IMR-90 (cell line): Measurements from ENCODE around the gene IL1F10. TPM values are rescaled to one million over a fixed set of nuclear protein-coding genes. Genes with fewer than 3 reads are reported as not detected.

Source experiments
- ATAC-seq: fragments of 200-7000 bp; cut with Tn5 transposase; 2 replicates; pipeline ENCODE4 v1.9.1; 2020; ENCODE audit warnings: low read depth, mild to moderate bottlenecking, moderate library complexity
- Bru-seq: library from RNA; stranded (reverse); fragments of 400-500 nt; gene quantifications from one replicate; lab custom pipeline; 2021; lab: Mats Ljungman, UMichigan
- BruChase-seq, 2 experiments: library from RNA; stranded (reverse); fragments of 400-500 nt; gene quantifications; one replicate each; lab custom pipeline; 2021; lab: Mats Ljungman, UMichigan
- BruUV-seq: library from RNA; stranded (reverse); fragments of 400-500 nt; replicated peaks from 2 replicates; lab custom pipeline; 2021; lab: Mats Ljungman, UMichigan
- CTCF ChIA-PET: fragments of 300-600 bp; formaldehyde crosslinking; extraction: SDS; loops from one replicate; lab custom pipeline; 2021; ENCODE audit warnings: antibody characterized with exemption; lab: Yijun Ruan, JAX
- POLR2A ChIA-PET: fragments of 300-600 bp; sonication (Branson Sonifier 250); formaldehyde crosslinking; loops from one replicate; lab custom pipeline; 2022; ENCODE audit warnings: antibody characterized with exemption; ENCODE audit not compliant: unreplicated experiment; lab: Charles Lee
- DNase-seq: peaks from one replicate; pipeline ENCODE4 v3.0.0; 2013
- H2AFZ ChIP-seq: replicated peaks from 2 replicates; pipeline ENCODE3; 2013; ENCODE audit warnings: low read length, mild to moderate bottlenecking; ENCODE audit not compliant: poor library complexity
- H2AK5ac ChIP-seq: 2 replicates; pipeline ENCODE4 v1.6.1; 2013; ENCODE audit warnings: low read depth, low read length, inconsistent platforms
- H2AK9ac ChIP-seq: replicated peaks from 2 replicates; pipeline ENCODE3; 2013; ENCODE audit warnings: mild to moderate bottlenecking, low read depth, low read length, moderate library complexity; ENCODE audit not compliant: poor library complexity
- H2BK120ac ChIP-seq: 2 replicates; pipeline ENCODE4 v1.6.1; 2013; ENCODE audit warnings: low read depth, low read length, inconsistent platforms
- H2BK15ac ChIP-seq: 3 replicates; pipeline ENCODE4 v1.6.1; 2013; ENCODE audit warnings: low read depth, low read length, inconsistent platforms
- H2BK20ac ChIP-seq: 2 replicates; pipeline ENCODE4 v1.6.1; 2013; ENCODE audit warnings: low read depth, mild to moderate bottlenecking, inconsistent platforms, low read length, moderate library complexity
- H2BK5ac ChIP-seq: 2 replicates; pipeline ENCODE4 v1.6.1; 2013; ENCODE audit warnings: mild to moderate bottlenecking, low read depth, low read length, inconsistent platforms; ENCODE audit not compliant: poor library complexity, severe bottlenecking
- H3K14ac ChIP-seq: replicated peaks from 2 replicates; pipeline ENCODE4 v1.6.1; 2013; ENCODE audit warnings: low read depth, low read length, inconsistent platforms
- H3K18ac ChIP-seq: 2 replicates; pipeline ENCODE4 v1.6.1; 2013; ENCODE audit warnings: low read depth, low read length, control low read depth
- H3K23ac ChIP-seq: 2 replicates; pipeline ENCODE4 v1.6.1; 2013; ENCODE audit warnings: low read depth, low read length, inconsistent platforms
- H3K27ac ChIP-seq: 2 replicates; pipeline ENCODE4 v1.5.1; 2013; ENCODE audit warnings: mild to moderate bottlenecking, control low read depth, low read length; ENCODE audit not compliant: insufficient read depth
- H3K27me3 ChIP-seq: 2 replicates; pipeline ENCODE4 v1.6.1; 2013; ENCODE audit warnings: low read length; ENCODE audit not compliant: control insufficient read depth, insufficient read depth
- H3K36me3 ChIP-seq: 2 replicates; pipeline ENCODE4 v1.6.1; 2013; ENCODE audit warnings: low read length, mixed read lengths; ENCODE audit not compliant: control insufficient read depth, insufficient read depth
- H3K4ac ChIP-seq: 2 replicates; pipeline ENCODE4 v1.6.1; 2013; ENCODE audit warnings: low read depth, low read length, inconsistent platforms
- H3K4me1 ChIP-seq: 2 replicates; pipeline ENCODE4 v1.6.1; 2013; ENCODE audit warnings: low read length, mixed read lengths; ENCODE audit not compliant: control insufficient read depth, insufficient read depth
- H3K4me2 ChIP-seq: 2 replicates; pipeline ENCODE4 v1.6.1; 2013; ENCODE audit warnings: low read depth, mild to moderate bottlenecking, control low read depth, low read length, moderate library complexity
- H3K4me3 ChIP-seq: 2 replicates; pipeline ENCODE4 v1.5.1; 2013; ENCODE audit warnings: low read depth, mild to moderate bottlenecking, control low read depth, low read length, moderate library complexity; ENCODE audit not compliant: insufficient read depth
- H3K56ac ChIP-seq: 2 replicates; pipeline ENCODE4 v1.6.1; 2013; ENCODE audit warnings: low read length, inconsistent platforms; ENCODE audit not compliant: insufficient read depth; ENCODE audit errors: extremely low read depth
- H3K79me1 ChIP-seq, 2 experiments: 2 replicates each; pipeline ENCODE4 v1.6.1; 2013; ENCODE audit warnings: low read length in 2 of 2, inconsistent platforms in 1 of 2, low read depth in 1 of 2
- H3K9ac ChIP-seq: 2 replicates; pipeline ENCODE4 v1.6.1; 2013; ENCODE audit warnings: low read depth, low read length, control low read depth
- H3K9me1 ChIP-seq: 2 replicates; pipeline ENCODE4 v1.6.1; 2013; ENCODE audit warnings: low read length, inconsistent platforms; ENCODE audit not compliant: insufficient read depth
- H3K9me3 ChIP-seq: 2 replicates; pipeline ENCODE4 v1.6.1; 2013; ENCODE audit warnings: low read length; ENCODE audit not compliant: control insufficient read depth, insufficient read depth
- H4K20me1 ChIP-seq: 2 replicates; pipeline ENCODE4 v1.6.1; 2013; ENCODE audit warnings: low read length, inconsistent platforms; ENCODE audit not compliant: insufficient read depth
- H4K5ac ChIP-seq: 2 replicates; pipeline ENCODE4 v1.6.1; 2013; ENCODE audit warnings: mild to moderate bottlenecking, low read depth, low read length, control low read depth
- H4K8ac ChIP-seq, 2 experiments: 2 replicates each; pipeline ENCODE4 v1.6.1; 2013; ENCODE audit warnings: low read depth in 2 of 2, low read length in 2 of 2, control low read depth in 1 of 2, inconsistent platforms in 1 of 2
- H4K91ac ChIP-seq: 2 replicates; pipeline ENCODE4 v1.6.1; 2013; ENCODE audit warnings: low read depth, low read length, inconsistent platforms; ENCODE audit not compliant: insufficient read depth
- BHLHE40 ChIP-seq: fragments of 150-350 bp; IDR thresholded peaks from 2 replicates; pipeline ENCODE4 v1.6.1; 2016; ENCODE audit warnings: mild to moderate bottlenecking, low read depth, low read length
- CEBPB ChIP-seq: IDR thresholded peaks from 2 replicates; pipeline ENCODE4 v1.6.1; 2012; ENCODE audit warnings: low read depth, low read length, improper control_type of control experiment
- CTCF ChIP-seq: conservative IDR thresholded peaks from 2 replicates; pipeline ENCODE4 v1.5.1; 2012; ENCODE audit warnings: mild to moderate bottlenecking, low read depth, low read length, improper control_type of control experiment
- MAFK ChIP-seq: IDR thresholded peaks from 2 replicates; pipeline ENCODE4 v1.6.1; 2012; ENCODE audit warnings: low read depth, low read length, improper control_type of control experiment
- MAZ ChIP-seq: IDR thresholded peaks from 2 replicates; pipeline ENCODE4 v1.6.1; 2012; ENCODE audit warnings: low read depth, mild to moderate bottlenecking, low read length, improper control_type of control experiment, moderate library complexity, borderline replicate concordance
- MXI1 ChIP-seq: IDR thresholded peaks from 2 replicates; pipeline ENCODE4 v1.6.1; 2012; ENCODE audit warnings: low read depth, mild to moderate bottlenecking, low read length, moderate library complexity, borderline replicate concordance
- NFE2L2 ChIP-seq: fragments of 150-350 bp; IDR thresholded peaks from 2 replicates; pipeline ENCODE4 v1.6.1; 2016; ENCODE audit warnings: low read depth, mild to moderate bottlenecking, low read length
- POLR2A ChIP-seq: IDR thresholded peaks from 2 replicates; pipeline ENCODE4 v1.6.1; 2012; ENCODE audit warnings: mild to moderate bottlenecking, low read depth, low read length
- RAD21 ChIP-seq: IDR thresholded peaks from 2 replicates; pipeline ENCODE4 v1.6.1; 2012; ENCODE audit warnings: low read length, improper control_type of control experiment
- RCOR1 ChIP-seq: IDR thresholded peaks from 2 replicates; pipeline ENCODE4 v1.6.1; 2012; ENCODE audit warnings: mild to moderate bottlenecking, low read length, improper control_type of control experiment; ENCODE audit not compliant: insufficient replicate concordance
- RFX5 ChIP-seq: IDR thresholded peaks from 2 replicates; pipeline ENCODE4 v1.8.0; 2012; ENCODE audit warnings: low read depth, mild to moderate bottlenecking, low read length, moderate library complexity
- SMC3 ChIP-seq: fragments of 150-350 bp; IDR thresholded peaks from 2 replicates; pipeline ENCODE4 v1.6.1; 2016; ENCODE audit warnings: low read depth, mild to moderate bottlenecking, antibody characterized with exemption, low read length, moderate library complexity
- USF2 ChIP-seq: fragments of 150-350 bp; IDR thresholded peaks from 2 replicates; pipeline ENCODE4 v1.6.1; 2017; ENCODE audit warnings: mild to moderate bottlenecking, antibody characterized with exemption, low read length, low read depth
- WGBS, 2 experiments: methylation state at CpG; one replicate each; pipeline versions ENCODE4 v1.1.5 to v1.1.7; 2013; ENCODE audit warnings: missing lambda C conversion rate in 2 of 2; ENCODE audit not compliant: insufficient read length in 1 of 2; ENCODE audit errors: extremely low coverage in 2 of 2; 5-methylcytosine and 5-hydroxymethylcytosine counted together
- dilution Hi-C: fragments of 300-500 bp; cut with HindIII; formaldehyde crosslinking; loops from one replicate; pipeline ENCODE4 v1.14.3; 2018; ENCODE audit warnings: low sequenced_read_pairs; ENCODE audit not compliant: unreplicated experiment
- in situ Hi-C: fragments of 300-500 bp; cut with MboI; formaldehyde crosslinking; loops from 3 replicates; pipeline ENCODE4 v1.14.3; 2019; ENCODE audit warnings: low sequenced_read_pairs, inconsistent platforms, mixed read lengths
- intact Hi-C: fragments of 100-400 bp; cut with micrococcal nuclease; formaldehyde crosslinking; loops from 2 replicates; pipeline ENCODE4 v1.10.0; 2022
- long read RNA-seq: library from polyadenylated mRNA; unstranded; transcript quantifications from one replicate; pipeline ENCODE4 v2.0.0, GENCODE V29; 2021; ENCODE audit not compliant: unreplicated experiment
- polyA plus RNA-seq, 3 experiments: library from polyadenylated mRNA; depleted of rRNA; stranded (reverse); fragments of >200 nt; gene quantifications; 2 replicates each; pipeline ENCODE4 v1.2.3, GENCODE V29; 2012; ENCODE audit warnings: low replicate concordance in 1 of 3
- total RNA-seq: library from RNA; depleted of rRNA; stranded (reverse); fragments of >200 nt; gene quantifications from 2 replicates; pipeline ENCODE4 v1.2.3, GENCODE V29; 2012; rRNA removed
- TF ChIP-seq, protein P1 (sequence below): fragments of 150-350 bp; IDR thresholded peaks from 2 replicates; pipeline ENCODE4 v1.6.1; 2016; ENCODE audit warnings: low read depth, mild to moderate bottlenecking, low read length, moderate library complexity, borderline replicate concordance

The IL1F10 gene, protein sequence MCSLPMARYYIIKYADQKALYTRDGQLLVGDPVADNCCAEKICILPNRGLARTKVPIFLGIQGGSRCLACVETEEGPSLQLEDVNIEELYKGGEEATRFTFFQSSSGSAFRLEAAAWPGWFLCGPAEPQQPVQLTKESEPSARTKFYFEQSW
- not detected in 2 replicates for total RNA-seq
- not detected in 2 replicates for polyA plus RNA-seq (2012; rRNA removed)
- polyA plus RNA-seq (2012; cell fraction: cytosol; rRNA removed) = not detected in 2 replicates
- polyA plus RNA-seq (2012; cell fraction: nucleus; rRNA removed; ENCODE audit: low replicate concordance) = not detected in 2 replicates
- Bru-seq, nascent RNA = not detected
- BruChase-seq, experiment 1, labeled RNA remaining after a 6-hour chase = not detected
- BruChase-seq, experiment 2, labeled RNA remaining after a 2-hour chase = not detected
- long read RNA-seq = 0 reads

- no peak within 1 kb of the TSS for H4K8ac ChIP-seq
- no peak within 1 kb of the TSS for H3K18ac ChIP-seq
- H2BK5ac ChIP-seq = no peak within 1 kb of the TSS
- H3K4ac ChIP-seq = no peak within 1 kb of the TSS
- H3K36me3 ChIP-seq = no peaks in the 10 kb centered on the region
- no peak within 1 kb of the TSS for H2BK15ac ChIP-seq
- no TSS peak for BruUV-seq
- no peak within 1 kb of the TSS for H3K14ac ChIP-seq
- no peak within 1 kb of the TSS for H2AK9ac ChIP-seq
- no peak within 1 kb of the TSS for H2AK5ac ChIP-seq
- H3K9me3 ChIP-seq = no peaks in the 10 kb centered on the region
- in situ Hi-C loops (no loop called here), intact Hi-C loops (no loop called here), dilution Hi-C loops (no loop called here)
- H3K27ac ChIP-seq = no peak within 1 kb of the TSS
- TF ChIP-seq POLR2A = no peak
- no peak for TF ChIP-seq MAFK
- no peak for TF ChIP-seq NFE2L2
- TF ChIP-seq, protein P1, sequence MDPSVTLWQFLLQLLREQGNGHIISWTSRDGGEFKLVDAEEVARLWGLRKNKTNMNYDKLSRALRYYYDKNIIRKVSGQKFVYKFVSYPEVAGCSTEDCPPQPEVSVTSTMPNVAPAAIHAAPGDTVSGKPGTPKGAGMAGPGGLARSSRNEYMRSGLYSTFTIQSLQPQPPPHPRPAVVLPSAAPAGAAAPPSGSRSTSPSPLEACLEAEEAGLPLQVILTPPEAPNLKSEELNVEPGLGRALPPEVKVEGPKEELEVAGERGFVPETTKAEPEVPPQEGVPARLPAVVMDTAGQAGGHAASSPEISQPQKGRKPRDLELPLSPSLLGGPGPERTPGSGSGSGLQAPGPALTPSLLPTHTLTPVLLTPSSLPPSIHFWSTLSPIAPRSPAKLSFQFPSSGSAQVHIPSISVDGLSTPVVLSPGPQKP = no peak
- TF ChIP-seq CEBPB = no peak
- TF ChIP-seq USF2 = no peak
- TF ChIP-seq SMC3 = no peak
- no peak for TF ChIP-seq RAD21
- TF ChIP-seq BHLHE40 = no peak
- no peak for TF ChIP-seq CTCF
- TF ChIP-seq MXI1 = no peak
- TF ChIP-seq RFX5 = no peak
- no peak for TF ChIP-seq RCOR1
- no peak for TF ChIP-seq MAZ
- H3K9me1 ChIP-seq = no peaks in the 10 kb centered on the region
- no peak within 1 kb of the TSS for H3K23ac ChIP-seq
- no peak for ATAC-seq
- no peak within 1 kb of the TSS for H2BK120ac ChIP-seq
- no peaks in the 10 kb centered on the region for H3K4me1 ChIP-seq
- H3K9ac ChIP-seq = no peak within 1 kb of the TSS
- no peak within 1 kb of the TSS for H2AFZ ChIP-seq
- H4K91ac ChIP-seq = no peak within 1 kb of the TSS
- no peak within 1 kb of the TSS for H3K4me2 ChIP-seq
- POLR2A ChIA-PET = no interaction called here
- no peaks in the 10 kb centered on the region for H4K20me1 ChIP-seq
- no peak within 1 kb of the TSS for H2BK20ac ChIP-seq
- no peak within 1 kb of the TSS for H4K5ac ChIP-seq
- 100% methylated on average over 2 of the region's 3 CpGs; no CpG with 5 or more reads in 1 of the 2 experiments for WGBS, 2 experiments
- peaks cover 5% of the 10 kb centered on the region for H3K27me3 ChIP-seq
- CTCF ChIA-PET = no interaction called here
- DNase-seq = no peak
- no peak within 1 kb of the TSS for H3K4me3 ChIP-seq
- no peaks in the 10 kb centered on the region for H3K79me1 ChIP-seq
- H3K56ac ChIP-seq = no peak within 1 kb of the TSS
Measured at GRCh38 chr2:113067681-113068080, at the start of gene IL1F10. IL1F10 (plus strand) TSS chr2:113067970; CDS start chr2:113072739, 4,769 bp downstream.
